NCI-H345 treated with DMSO at 0.1 percent for 48 hours (cell line): Measurements from ENCODE around the gene SH3BP5.

Experiments used
- DNase-seq: peaks from one replicate; lab custom pipeline; 2025; ENCODE audit not compliant: unreplicated experiment; lab: John Stamatoyannopoulos, UW

SH3BP5 gene

GRCh38 chr3:15300323-15301078, 31.9 kb downstream of the SH3BP5 start:
- no peak for DNase-seq

DNA sequence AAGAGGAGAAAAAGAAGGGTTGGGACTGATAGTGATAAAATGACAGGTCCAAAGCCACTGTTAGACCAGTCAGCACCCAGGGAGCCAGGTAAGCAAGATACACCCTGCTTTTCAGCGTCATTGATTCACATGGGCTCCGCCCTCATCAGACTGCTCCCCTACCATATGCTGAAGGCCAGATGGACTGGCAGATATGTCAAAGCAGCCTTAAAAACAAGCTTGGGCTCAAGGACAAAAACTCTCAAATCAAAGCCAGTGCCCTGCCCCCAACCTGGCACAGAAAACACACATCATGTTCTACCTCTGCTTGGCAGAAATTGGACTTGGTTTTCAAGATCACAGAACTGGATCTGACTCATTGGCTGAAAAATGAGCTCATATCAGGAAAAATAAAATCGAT, 33.4 kb downstream of the SH3BP5 start:
- no peak for DNase-seq

DNA sequence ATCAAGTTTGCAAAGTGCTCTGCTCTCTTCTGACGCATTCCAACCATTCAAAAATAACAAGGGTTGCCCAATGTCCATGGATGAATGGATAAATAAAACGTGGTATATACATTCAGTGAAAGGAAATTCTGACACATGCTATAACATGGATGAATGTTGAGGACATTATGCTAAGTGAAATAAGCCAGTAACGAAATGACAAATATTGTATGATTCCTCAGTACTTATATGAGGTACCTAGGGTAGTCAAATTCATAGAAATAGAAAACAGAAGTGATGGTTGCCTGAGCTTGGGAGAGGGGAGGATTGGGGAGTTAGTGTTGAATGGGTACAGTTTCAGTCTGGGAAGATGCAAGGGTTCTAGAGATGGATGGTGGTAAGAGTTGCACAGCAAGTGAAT, 33.9 kb downstream of the SH3BP5 start:
- DNase-seq: no peak

DNA sequence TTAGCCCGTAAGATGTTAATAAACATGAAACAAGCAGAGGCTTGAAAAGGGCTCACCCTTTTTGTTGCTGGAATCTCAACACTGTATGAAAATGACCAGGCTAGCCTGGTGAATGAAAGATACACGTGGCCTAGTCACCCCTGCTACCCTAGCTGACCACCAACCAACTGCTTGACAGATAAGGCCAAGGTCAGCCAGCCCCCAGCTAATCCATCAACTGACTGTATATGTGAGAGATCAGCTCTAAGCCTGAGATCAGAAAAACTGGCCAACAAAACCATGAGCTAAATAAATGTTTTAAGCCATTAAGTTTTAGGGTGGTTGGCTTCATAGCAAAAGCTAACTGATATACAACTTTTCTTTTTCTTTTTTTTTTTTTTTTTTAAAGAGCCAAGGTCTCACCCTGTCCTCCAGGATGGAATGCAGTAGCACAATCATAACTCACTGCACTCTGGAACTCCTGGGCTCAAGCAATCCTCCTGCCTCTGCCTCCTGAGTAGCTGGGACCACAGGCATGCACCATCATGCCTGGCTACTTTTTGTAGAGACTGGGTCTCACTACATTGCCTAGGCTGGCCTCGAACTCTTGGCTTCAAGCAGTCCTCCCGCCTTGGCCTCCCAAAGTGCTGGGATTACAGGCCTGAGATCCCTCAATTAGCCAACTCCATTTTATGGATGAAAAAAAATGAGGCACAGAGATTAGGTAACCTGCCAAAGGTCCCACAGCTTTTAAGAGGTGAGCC, 34.6 kb downstream of the SH3BP5 start:
- DNase-seq: no peak

DNA sequence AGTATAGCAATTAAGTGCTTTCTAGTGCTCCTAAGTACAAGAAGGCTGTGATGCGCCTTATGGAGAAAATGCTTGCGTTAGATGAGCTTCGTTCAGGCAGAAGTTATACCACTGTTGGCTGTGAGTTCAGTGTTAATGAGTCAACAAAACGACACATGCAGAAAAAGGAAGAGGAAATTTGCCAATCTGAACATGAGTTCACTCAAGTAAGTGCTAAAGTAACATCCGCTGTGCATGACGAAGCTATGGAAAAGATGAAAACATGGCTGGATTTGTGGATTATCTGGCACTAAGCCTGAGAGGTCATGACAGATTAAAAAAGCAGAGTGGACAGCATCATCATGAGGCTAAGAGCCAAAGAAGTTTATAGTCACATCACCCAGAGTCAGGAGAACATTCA, 36.9 kb downstream of the SH3BP5 start:
- DNase-seq: no peak

GRCh38 chr3:15294929-15295328, 37.5 kb downstream of the SH3BP5 start:
- DNase-seq: no peak

GRCh38 chr3:15292765-15293522, 39.4 kb downstream of the SH3BP5 start:
- no peak for DNase-seq

DNA sequence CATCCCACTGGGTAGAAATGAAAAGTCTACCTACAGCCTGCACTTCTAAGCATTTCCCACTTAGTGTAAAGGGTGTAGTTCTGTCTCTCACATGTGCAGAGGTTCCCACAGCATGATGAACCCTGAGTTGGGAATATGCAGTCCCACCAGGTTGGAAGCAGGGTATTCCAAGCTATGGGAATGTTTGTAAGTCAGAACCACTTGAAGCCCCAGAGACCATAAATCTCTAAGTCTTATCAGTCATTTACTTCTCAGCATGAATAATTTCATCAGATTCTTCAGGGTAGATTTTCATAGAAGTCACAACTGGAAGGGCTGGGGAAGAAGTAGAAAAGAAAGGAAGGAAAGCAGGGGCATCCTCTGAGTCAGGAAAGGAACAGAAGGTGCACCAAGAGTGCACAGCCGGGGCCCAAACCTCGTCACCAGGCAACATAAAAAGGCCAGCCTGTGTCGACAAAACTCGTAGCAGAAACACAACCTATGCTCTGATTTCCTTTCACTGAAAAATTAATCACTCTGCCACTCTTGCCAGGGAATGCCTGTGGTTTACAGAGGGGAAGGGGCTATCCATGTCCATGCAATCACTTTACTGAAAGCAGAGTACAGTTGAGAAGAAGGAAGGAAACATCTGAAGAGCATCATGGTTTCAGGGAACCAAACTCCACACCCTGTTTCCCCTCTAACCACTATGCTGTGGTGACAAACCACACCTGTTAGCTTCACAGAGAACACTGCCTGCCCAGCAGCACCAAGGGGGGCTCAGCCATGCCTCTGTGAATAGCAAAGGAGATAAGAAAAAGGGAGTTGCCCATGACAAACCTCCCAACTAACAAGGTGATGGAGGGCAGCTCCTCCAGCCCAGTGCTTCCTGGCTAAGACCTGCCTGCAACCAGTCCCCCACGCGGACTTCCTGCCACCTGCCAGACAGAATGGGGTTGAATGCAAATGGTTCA, 40.5 kb downstream of the SH3BP5 start:
- no peak for DNase-seq

DNA sequence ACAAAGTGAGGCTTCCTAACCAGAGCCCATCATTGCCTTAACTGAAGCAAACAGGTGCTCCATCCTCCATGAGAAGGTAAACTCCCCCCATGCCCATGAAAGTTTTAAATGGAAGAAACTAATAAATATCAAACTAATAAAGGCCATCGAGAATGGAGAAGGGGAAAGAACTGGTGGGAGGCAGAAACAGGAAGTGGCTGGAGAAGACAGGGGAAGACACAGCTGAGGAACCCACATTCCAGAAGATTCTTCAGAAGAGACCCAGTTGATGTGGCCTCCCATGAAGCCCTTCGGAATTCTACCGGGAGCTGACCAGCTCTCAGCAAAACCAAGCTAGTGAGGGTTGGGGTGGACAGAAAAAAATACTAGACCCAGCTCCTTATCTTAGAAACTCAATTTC, 41.6 kb downstream of the SH3BP5 start:
- no peak for DNase-seq

GRCh38 chr3:15289661-15290060, 42.7 kb downstream of the SH3BP5 start:
- DNase-seq: no peak

DNA sequence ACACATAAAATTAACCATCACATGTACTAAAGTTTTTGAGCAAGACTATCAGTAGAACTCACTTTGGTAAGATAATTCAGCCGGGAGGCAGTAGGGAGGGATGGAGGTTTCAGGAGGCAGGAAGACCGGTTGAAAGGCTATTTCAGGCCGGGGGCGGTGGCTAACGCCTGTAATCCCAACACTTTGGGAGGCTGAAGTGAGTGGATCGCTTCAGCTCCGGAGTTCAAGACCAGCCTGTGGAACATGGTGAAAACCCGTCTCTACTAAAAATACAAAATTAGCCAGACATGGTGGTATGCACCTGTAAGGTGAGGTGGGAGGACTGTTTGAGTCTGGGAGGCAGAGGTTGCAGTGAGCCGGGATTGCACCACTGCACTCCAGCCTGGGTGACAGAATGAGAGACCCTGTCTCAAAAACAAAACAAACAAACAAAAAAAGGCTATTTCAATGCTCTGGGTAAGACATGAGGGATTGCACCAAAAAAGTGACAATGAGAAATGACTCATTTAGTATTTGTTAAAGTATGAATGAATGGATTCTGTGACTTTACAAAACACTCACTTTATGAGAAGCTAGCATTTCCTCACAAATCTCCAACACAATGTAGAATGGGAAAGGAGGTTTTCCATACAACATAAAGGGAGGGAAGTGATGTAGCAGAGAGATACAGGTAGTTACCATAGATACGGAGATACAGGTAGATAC, 43.9 kb downstream of the SH3BP5 start:
- no peak for DNase-seq

DNA sequence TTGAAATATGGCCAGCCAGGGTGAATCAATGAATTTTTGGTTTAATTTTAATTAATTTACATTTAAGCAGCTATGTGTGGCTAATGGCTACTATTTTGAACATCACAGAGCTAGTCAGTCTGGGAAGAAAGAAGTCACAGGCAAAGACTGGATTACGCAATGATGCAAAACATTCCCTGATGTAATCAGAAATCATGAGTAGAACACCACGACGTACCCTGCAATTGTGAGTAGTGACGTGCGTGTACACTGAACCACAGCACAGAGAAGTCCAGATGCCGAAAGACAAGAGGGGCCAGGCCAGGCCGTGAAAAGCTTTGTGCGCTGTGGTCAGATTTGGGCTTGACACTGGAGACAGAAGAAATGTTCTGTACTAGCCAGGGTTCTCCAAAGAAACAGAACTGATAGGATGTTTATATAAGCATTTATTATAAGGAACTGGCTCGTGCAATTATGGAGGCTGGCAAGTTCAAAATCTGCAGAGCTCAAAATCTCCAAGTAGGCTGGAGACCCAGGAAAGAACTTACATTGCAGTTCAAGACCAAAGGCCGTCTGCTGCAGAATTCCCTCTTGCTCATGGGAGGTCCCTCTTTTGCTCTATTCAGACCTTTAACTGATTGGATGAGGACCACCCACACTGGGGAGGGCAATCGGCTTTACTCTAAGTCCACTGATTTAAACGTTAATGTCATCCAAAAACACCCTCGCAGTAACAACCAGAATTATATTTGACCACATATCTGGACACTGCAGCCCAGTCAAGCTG, 44.6 kb downstream of the SH3BP5 start:
- no peak for DNase-seq

- DNase-seq: no peak
Measured at GRCh38 chr3:15286022-15286421, 46.4 kb downstream of the SH3BP5 start.

GRCh38 chr3:15284121-15284889, 48.1 kb downstream of the SH3BP5 start:
- DNase-seq: peak; percentile 96

GRCh38 chr3:15283702-15284101, 48.7 kb downstream of the SH3BP5 start:
- DNase-seq: no peak

DNA sequence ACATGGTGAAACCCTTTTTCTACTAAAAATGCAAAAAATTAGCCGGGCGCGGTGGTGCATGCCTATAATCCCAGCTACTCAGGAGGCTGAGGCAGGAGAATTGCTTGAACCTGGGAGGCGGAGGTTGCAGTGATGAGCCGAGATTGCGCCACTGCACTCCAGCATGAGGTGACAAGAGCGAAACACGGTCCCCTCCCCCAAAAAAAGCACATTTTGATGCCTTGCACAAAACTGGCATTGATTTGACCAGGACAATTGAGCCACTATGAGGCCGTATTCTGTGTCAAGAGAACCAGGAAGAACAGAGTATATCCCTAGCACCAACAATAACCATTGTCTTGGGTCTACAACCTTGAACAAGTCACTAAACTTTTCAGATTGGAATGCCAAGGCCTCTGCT, 50.6 kb downstream of the SH3BP5 start:
- no peak for DNase-seq

DNA sequence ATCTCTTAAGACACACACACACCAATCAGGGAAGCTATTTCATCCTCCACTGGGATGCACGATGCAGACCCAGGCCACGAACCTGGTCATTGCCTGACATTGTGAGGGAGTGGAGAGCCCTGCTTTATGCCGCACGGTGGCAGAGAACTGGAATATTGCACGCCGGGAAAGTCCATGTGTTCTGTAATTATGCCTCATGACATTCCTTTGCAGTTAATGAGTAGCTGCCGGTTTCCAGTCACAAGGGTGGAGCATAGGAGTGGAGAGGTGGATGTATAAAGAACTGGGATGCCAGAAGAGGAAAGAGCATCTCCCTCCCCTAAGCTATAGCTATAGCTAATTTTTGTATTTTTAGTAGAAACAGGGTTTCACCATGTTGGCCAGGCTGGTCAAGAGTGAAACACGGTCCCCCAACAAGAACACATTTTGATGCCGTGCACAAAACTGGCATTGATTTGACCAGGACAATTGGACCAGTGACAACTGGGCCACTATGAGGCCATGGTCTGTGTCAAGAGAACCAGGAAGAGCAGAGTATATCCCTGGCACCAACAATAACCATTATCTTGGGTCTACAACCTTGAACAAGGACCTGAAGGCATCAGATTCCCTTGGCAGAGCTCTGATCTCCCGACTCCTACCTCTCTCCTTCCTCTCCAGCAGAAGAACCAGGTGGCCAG, 51.4 kb downstream of the SH3BP5 start:
- DNase-seq: no peak
